ENCODE results near the gene DYNC1H1.
A peak's percentile ranks its signal among the peaks of the same experiment; 100 is the strongest.

Gene DYNC1H1

GRCh38 chr14:102043251-102044025 is 79.1 kb downstream of the DYNC1H1 start:
- Histone ChIP-seq H3K4ac (ENCODE audit: low read depth, low read length) (no peak overlapping the region), H3K18ac (ENCODE audit: low read length) (no peak overlapping the region), H3K9ac (ENCODE audit: low read length) (no peak overlapping the region), H4K5ac (ENCODE audit: low read length) (no peak overlapping the region), H3K4me3 (ENCODE audit: low read length) (no peak overlapping the region), H3K27me3 (ENCODE audit: insufficient read depth, low read length, poor library complexity) (no peaks in the 10 kb centered on the region), H2BK15ac (replicated peaks; ENCODE audit: low read depth) (no peak overlapping the region), H3K79me2 (ENCODE audit: control insufficient read depth, insufficient read depth, low read length) (no peaks in the 10 kb centered on the region), H3K79me1 (ENCODE audit: low read length) (no peaks in the 10 kb centered on the region), H2BK120ac (ENCODE audit: low read depth, low read length) (no peak overlapping the region), H4K8ac (ENCODE audit: low read depth, low read length) (no peak overlapping the region), H2AK5ac (ENCODE audit: low read length) (no peak overlapping the region), H3K27ac (ENCODE audit: low read depth, low read length) (no peak overlapping the region), H2BK5ac (ENCODE audit: low read length) (no peak overlapping the region), H3K36me3 (ENCODE audit: control insufficient read depth, insufficient read depth, low read length) (peaks cover 45% of the 10 kb centered on the region), H3K56ac (ENCODE audit: low read length) (no peak overlapping the region), H3K4me2 (ENCODE audit: low read length) (no peak overlapping the region), H3K23ac (ENCODE audit: low read length) (no peak overlapping the region), H3K4me1 (ENCODE audit: control insufficient read depth, low read depth, low read length) (no peaks in the 10 kb centered on the region)
- WGBS (ENCODE audit: extremely low coverage, insufficient coverage, low lambda C conversion rate), result no CpG with 5 or more reads among the region's 22 CpGs
- no peak for DNase-seq

- Histone ChIP-seq H3K9ac (ENCODE audit: low read length) (no peak overlapping the region), H3K4me3 (ENCODE audit: low read length) (no peak overlapping the region), H3K4me1 (ENCODE audit: control insufficient read depth, low read depth, low read length) (no peaks in the 10 kb centered on the region), H3K23ac (ENCODE audit: low read length) (no peak overlapping the region), H3K27ac (ENCODE audit: low read depth, low read length) (no peak overlapping the region), H2BK5ac (ENCODE audit: low read length) (no peak overlapping the region), H3K79me1 (ENCODE audit: low read length) (no peaks in the 10 kb centered on the region), H3K79me2 (ENCODE audit: control insufficient read depth, insufficient read depth, low read length) (no peaks in the 10 kb centered on the region), H3K18ac (ENCODE audit: low read length) (no peak overlapping the region), H4K8ac (ENCODE audit: low read depth, low read length) (no peak overlapping the region), H4K5ac (ENCODE audit: low read length) (no peak overlapping the region), H3K36me3 (ENCODE audit: control insufficient read depth, insufficient read depth, low read length) (peaks cover 40% of the 10 kb centered on the region), H3K56ac (ENCODE audit: low read length) (no peak overlapping the region), H3K27me3 (ENCODE audit: insufficient read depth, low read length, poor library complexity) (no peaks in the 10 kb centered on the region), H2AK5ac (ENCODE audit: low read length) (no peak overlapping the region), H3K4ac (ENCODE audit: low read depth, low read length) (no peak overlapping the region), H3K4me2 (ENCODE audit: low read length) (no peak overlapping the region), H2BK15ac (replicated peaks; ENCODE audit: low read depth) (no peak overlapping the region), H2BK120ac (ENCODE audit: low read depth, low read length) (no peak overlapping the region)
- DNase-seq, result no peak
- no CpG with 5 or more reads among the region's 13 CpGs for WGBS (ENCODE audit: extremely low coverage, insufficient coverage, low lambda C conversion rate)
These were observed 80.2 kb downstream of the DYNC1H1 start for GRCh38 chr14:102044566-102044965.

- peaks cover 39% of the 10 kb centered on the region for H3K36me3 ChIP-seq (ENCODE audit: control insufficient read depth, insufficient read depth, low read length)
- H4K8ac ChIP-seq (ENCODE audit: low read depth, low read length), result no peak overlapping the region
- no peak overlapping the region for H3K9ac ChIP-seq (ENCODE audit: low read length)
- no CpG with 5 or more reads among the region's 23 CpGs for WGBS (ENCODE audit: extremely low coverage, insufficient coverage, low lambda C conversion rate)
- H2AK5ac ChIP-seq (ENCODE audit: low read length), result no peak overlapping the region
- no peaks in the 10 kb centered on the region for H3K79me2 ChIP-seq (ENCODE audit: control insufficient read depth, insufficient read depth, low read length)
- no peak overlapping the region for H2BK120ac ChIP-seq (ENCODE audit: low read depth, low read length)
- no peaks in the 10 kb centered on the region for H3K79me1 ChIP-seq (ENCODE audit: low read length)
- no peaks in the 10 kb centered on the region for H3K27me3 ChIP-seq (ENCODE audit: insufficient read depth, low read length, poor library complexity)
- H4K5ac ChIP-seq (ENCODE audit: low read length), result no peak overlapping the region
- H3K4me2 ChIP-seq (ENCODE audit: low read length), result no peak overlapping the region
- H3K23ac ChIP-seq (ENCODE audit: low read length), result no peak overlapping the region
- no peak overlapping the region for H2BK15ac ChIP-seq (replicated peaks; ENCODE audit: low read depth)
- no peak overlapping the region for H2BK5ac ChIP-seq (ENCODE audit: low read length)
- no peak overlapping the region for H3K18ac ChIP-seq (ENCODE audit: low read length)
- H3K4ac ChIP-seq (ENCODE audit: low read depth, low read length), result no peak overlapping the region
- no peaks in the 10 kb centered on the region for H3K4me1 ChIP-seq (ENCODE audit: control insufficient read depth, low read depth, low read length)
- no peak overlapping the region for H3K4me3 ChIP-seq (ENCODE audit: low read length)
- H3K27ac ChIP-seq (ENCODE audit: low read depth, low read length), result no peak overlapping the region
- DNase-seq, result peak; percentile 98
- H3K56ac ChIP-seq (ENCODE audit: low read length), result no peak overlapping the region
These were observed 82.2 kb downstream of the DYNC1H1 start for GRCh38 chr14:102046337-102047278.

- H4K5ac ChIP-seq (ENCODE audit: low read length), result no peak overlapping the region
- peaks cover 32% of the 10 kb centered on the region for H3K36me3 ChIP-seq (ENCODE audit: control insufficient read depth, insufficient read depth, low read length)
- no peak overlapping the region for H3K4ac ChIP-seq (ENCODE audit: low read depth, low read length)
- no peak overlapping the region for H2BK5ac ChIP-seq (ENCODE audit: low read length)
- no peaks in the 10 kb centered on the region for H3K79me2 ChIP-seq (ENCODE audit: control insufficient read depth, insufficient read depth, low read length)
- H2AK5ac ChIP-seq (ENCODE audit: low read length), result no peak overlapping the region
- no CpG with 5 or more reads among the region's 33 CpGs for WGBS (ENCODE audit: extremely low coverage, insufficient coverage, low lambda C conversion rate)
- no peak overlapping the region for H3K56ac ChIP-seq (ENCODE audit: low read length)
- H3K27ac ChIP-seq (ENCODE audit: low read depth, low read length), result no peak overlapping the region
- H3K18ac ChIP-seq (ENCODE audit: low read length), result no peak overlapping the region
- H3K79me1 ChIP-seq (ENCODE audit: low read length), result no peaks in the 10 kb centered on the region
- H2BK120ac ChIP-seq (ENCODE audit: low read depth, low read length), result no peak overlapping the region
- H3K27me3 ChIP-seq (ENCODE audit: insufficient read depth, low read length, poor library complexity), result no peaks in the 10 kb centered on the region
- H3K23ac ChIP-seq (ENCODE audit: low read length), result no peak overlapping the region
- no peak overlapping the region for H2BK15ac ChIP-seq (replicated peaks; ENCODE audit: low read depth)
- H3K9ac ChIP-seq (ENCODE audit: low read length), result no peak overlapping the region
- DNase-seq, result no peak
- H3K4me2 ChIP-seq (ENCODE audit: low read length), result no peak overlapping the region
- H3K4me3 ChIP-seq (ENCODE audit: low read length), result no peak overlapping the region
- H3K4me1 ChIP-seq (ENCODE audit: control insufficient read depth, low read depth, low read length), result no peaks in the 10 kb centered on the region
- H4K8ac ChIP-seq (ENCODE audit: low read depth, low read length), result no peak overlapping the region
These were observed 83.6 kb downstream of the DYNC1H1 start for GRCh38 chr14:102047808-102048540.

- Histone ChIP-seq H3K9ac (ENCODE audit: low read length) (no peak overlapping the region), H3K27me3 (ENCODE audit: insufficient read depth, low read length, poor library complexity) (no peaks in the 10 kb centered on the region), H2BK5ac (ENCODE audit: low read length) (no peak overlapping the region), H3K36me3 (ENCODE audit: control insufficient read depth, insufficient read depth, low read length) (peaks cover 29% of the 10 kb centered on the region), H3K27ac (ENCODE audit: low read depth, low read length) (no peak overlapping the region), H4K8ac (ENCODE audit: low read depth, low read length) (no peak overlapping the region), H3K4me2 (ENCODE audit: low read length) (no peak overlapping the region), H2AK5ac (ENCODE audit: low read length) (no peak overlapping the region), H3K23ac (ENCODE audit: low read length) (no peak overlapping the region), H3K18ac (ENCODE audit: low read length) (no peak overlapping the region), H3K79me1 (ENCODE audit: low read length) (no peaks in the 10 kb centered on the region), H2BK15ac (replicated peaks; ENCODE audit: low read depth) (no peak overlapping the region), H3K4ac (ENCODE audit: low read depth, low read length) (no peak overlapping the region), H4K5ac (ENCODE audit: low read length) (no peak overlapping the region), H3K4me1 (ENCODE audit: control insufficient read depth, low read depth, low read length) (no peaks in the 10 kb centered on the region), H3K4me3 (ENCODE audit: low read length) (no peak overlapping the region), H3K79me2 (ENCODE audit: control insufficient read depth, insufficient read depth, low read length) (no peaks in the 10 kb centered on the region), H2BK120ac (ENCODE audit: low read depth, low read length) (no peak overlapping the region), H3K56ac (ENCODE audit: low read length) (no peak overlapping the region)
- DNase-seq, result no peak
- WGBS (ENCODE audit: extremely low coverage, insufficient coverage, low lambda C conversion rate), result no CpG with 5 or more reads among the region's 25 CpGs
These were observed 85.1 kb downstream of the DYNC1H1 start for GRCh38 chr14:102049258-102050025.
